IPS DF 4.7 (cell line): ENCODE data around the gene RALGAPA2.

Experiments used
- DNase-seq: peaks from one replicate; pipeline ENCODE4 v3.0.0-alpha.2; 2013; ENCODE audit warnings: low spot score; ENCODE audit errors: extremely low read depth

RALGAPA2 gene

DNA sequence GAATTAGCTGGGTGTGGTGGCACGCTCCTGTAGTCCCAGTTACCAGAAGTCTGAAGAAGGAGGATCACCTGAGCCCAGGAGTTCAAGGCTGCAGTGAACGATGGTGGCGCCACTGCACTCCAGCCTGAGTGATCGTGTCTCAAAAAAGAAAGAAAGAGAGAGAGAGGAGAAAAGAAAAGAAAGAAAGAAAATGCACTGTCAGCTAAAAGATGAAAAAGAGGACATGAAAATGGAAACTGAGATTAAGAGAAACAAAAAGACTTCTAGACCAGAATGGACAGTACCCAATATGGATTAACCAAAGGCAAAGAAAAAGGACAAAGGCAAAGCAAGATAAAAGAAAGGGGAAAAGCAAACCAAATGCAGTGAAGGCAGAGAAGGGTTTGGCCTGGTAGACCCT lies 9.0 kb upstream of the RALGAPA2 start:
- DNase-seq, result no peak

DNA sequence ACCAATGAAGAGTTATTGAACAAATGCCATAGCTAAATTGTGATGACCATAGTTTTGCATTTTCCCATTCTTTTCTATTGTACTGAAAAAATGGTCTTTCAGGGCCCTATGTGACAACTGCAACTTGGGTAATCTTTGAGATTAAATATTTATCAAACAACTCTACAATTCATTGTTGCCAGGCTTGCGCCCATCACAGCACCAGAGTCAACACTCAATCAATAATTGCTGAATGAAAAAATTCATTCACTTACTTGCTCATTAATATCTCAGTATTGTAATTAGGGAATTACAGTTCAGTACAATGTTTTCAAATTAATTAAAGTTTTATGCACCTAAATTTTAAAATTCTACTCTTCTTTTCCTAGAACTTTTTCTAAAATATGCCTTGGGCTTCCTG lies 7.7 kb upstream of the RALGAPA2 start:
- no peak for DNase-seq

DNA sequence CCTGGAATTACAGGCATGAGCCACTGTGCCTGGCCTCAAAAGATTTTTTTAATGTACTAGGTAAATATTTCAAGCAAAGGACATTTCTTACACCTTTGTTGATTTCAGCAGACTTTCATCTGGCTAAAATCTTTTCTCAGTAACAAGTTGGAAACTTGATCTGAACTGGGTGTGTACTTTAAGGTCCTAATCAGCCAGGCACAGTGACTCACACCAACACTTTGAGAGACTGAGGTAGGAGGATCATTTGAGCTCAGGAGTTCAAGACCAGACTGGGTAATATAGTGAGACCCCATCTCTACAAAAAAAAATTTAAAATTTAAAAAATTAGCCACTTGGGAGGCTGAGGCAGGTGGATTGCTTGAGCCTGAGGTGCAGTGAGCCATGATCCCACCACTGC lies 7.0 kb upstream of the RALGAPA2 start:
- DNase-seq, result no peak

DNA sequence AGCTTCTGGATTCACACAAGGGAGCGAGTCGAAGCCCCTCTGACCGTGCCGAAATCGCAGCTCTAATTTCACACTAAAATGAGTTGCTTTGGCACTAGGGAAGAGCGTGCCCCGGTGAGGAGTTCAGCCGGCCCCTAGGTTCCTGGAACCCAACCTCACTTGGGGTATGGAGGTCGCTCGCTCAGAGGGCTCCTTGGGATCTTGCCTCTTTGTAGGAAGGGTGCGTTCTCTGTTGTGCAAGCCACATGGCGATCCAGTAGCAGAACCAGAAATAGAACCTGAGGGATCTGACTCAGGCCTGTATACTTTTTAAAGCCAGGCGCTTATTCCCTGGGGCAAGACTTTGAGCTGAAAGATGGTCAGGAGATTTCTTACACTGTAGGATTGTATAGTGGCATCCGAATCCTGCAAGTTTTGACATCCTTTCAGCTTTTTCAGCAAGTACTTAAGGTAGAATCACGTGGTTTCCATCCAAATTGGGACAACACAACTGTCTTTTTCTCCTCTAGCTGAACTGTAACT lies 861 bp upstream of the RALGAPA2 start:
- DNase-seq, result no peak

DNA sequence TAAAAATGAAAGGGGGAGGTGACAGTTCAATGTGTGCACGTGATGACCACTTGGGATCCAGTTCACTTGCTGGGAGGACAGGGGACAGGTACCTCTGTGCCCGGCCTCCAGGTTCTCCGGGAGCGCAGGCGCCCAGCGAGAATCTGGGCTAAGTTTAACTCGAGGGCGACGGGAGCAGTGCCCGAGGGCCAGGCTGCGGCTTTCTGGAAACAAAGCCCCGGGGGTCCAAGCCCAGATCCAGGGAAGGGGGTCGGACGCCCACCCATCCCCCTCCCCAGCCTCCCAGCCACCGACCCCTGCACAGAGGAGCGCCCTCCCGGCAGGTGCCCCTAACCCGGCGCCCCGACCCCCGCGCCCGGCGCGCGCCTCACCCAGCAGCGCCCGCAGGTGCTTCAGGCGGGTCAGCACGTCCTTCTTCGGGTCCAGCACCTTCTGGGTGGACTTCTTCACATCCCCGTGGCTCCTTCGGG lies 405 bp downstream of the RALGAPA2 start:
- DNase-seq, result no peak

DNA sequence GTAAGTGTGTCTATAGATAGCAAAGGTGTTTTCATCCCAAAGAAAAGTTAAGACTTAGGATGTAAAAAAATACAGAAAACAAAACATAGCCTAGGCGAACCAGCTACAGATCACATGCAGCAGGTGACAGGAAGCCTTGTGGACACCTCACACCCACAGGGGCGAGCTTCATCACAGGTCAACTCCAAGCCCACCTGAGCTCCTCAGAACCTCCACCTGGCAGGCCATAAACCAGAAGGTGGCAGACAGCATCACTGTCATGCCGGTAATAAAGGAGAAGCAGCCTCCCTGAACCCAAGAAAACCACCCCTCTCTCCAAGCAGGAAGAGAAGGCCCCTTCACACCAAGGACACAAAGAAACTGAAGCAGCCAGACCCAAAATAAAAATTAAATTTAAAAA lies 1.0 kb downstream of the RALGAPA2 start:
- DNase-seq, result no peak

DNA sequence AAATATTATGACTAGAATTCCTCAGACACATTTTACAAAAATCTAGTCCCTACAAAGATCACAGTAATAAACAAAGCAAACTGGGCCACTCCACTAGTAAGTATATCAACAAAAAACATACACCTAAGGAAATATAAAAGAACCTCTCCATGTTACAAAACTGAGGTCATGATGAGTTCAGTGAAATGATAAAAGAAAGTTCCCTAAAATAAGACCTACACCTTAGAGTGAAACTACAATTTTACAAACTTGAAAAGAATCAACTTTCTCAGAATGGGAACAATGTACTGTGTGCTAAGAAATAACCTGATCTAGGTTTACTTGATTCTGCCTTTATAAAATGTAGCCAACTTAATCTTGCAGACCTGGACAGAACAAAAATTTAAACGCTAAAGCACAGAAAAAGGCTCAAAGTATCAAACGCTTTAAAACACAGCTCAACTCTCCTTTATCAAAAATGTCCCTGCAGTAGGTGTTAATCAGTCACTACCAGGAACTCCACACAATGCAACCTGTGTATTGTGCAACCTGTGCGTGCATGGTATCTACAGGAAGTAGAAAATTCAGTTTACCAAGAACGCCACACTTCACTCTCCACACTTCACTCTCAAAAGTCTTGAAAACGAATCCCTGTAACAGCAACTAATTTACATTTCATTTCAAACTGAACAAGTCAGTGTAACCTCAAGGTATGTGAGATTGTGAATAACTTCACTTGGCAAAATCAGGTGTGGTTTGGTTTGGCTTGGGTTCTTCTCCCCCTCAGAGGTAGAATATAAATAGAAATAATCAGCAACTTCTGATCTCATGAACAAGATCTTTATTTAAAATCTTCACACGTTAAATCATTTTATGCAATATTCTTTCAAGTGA lies 1.8 kb downstream of the RALGAPA2 start:
- no peak for DNase-seq

DNA sequence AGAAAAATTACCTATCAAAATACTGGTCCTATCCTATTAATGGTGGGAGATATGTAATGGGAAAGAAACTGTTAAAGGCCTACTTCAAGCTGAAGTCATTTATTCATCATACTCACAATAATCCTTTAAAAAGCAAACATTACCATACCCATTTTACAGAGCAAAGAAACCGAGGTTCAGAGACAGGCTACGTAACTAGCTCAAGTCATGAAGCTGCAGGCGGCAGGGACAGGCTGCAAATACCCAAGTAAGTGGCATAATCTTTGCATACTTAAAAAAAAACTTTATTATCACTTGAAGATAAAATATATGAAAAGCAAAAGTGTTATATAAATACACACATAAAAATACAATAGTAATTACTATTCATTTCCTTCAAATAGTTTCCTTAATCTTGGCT lies 2.6 kb downstream of the RALGAPA2 start:
- no peak for DNase-seq

DNA sequence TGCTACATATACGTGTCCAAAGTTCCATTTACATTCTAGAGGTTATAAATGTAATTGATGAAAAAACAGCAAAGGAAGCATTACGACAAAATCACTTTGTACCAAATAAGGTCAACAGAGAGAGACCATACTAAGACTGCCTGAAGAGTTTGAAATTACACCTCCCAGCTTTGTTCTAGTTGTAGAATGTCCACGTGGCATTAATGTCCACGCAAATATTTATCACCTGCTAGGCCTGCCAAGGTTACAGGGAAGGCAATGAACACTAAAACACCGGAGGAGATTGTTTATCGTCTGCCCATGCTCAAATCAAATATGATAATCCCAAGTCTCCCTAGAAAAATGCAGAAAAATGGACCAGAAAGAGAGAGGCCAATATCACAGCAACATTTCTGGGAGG lies 6.2 kb downstream of the RALGAPA2 start:
- no peak for DNase-seq

DNA sequence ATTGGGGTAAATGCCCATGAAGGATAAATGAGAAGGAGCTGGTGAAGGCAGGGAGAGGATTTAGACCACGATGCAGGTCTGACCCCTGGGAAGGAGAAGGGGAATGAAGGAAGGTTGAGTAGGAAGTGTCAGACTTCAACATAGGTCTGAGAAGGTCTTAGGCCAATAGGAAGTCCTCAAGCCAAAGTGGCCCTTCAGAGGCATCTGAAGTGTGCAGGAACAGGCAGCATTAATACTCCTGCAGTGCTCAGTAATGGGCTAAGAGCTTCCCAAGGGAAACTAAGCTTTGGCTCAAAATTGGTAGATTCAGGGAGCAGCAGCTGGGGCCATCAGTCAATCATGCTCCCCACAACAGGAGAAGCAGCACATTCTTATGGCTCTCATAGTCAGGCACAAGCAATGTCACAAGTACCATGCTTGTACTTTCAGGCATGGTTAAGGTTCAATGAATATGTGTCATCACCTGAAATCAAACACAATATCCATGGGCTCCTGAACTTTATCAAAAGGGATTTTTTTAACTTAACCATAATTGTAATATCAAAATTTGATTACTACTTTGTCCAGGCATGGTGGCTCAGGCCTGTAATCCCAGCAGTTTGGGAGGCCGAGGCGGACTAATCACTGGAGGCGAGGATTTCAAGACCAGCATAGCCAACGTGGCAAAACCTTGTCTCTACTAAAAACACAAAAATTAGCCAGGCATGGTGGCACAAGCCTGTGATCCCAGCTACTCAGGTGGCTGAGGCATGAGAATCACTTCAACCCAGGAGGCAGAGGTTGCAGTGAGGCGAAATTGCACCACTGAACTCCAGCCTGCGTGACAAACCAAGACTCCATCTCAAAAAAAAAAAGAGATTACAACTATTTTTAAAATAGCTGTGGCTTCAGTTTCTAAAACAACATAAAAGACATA lies 9.9 kb downstream of the RALGAPA2 start:
- DNase-seq, result no peak

DNA sequence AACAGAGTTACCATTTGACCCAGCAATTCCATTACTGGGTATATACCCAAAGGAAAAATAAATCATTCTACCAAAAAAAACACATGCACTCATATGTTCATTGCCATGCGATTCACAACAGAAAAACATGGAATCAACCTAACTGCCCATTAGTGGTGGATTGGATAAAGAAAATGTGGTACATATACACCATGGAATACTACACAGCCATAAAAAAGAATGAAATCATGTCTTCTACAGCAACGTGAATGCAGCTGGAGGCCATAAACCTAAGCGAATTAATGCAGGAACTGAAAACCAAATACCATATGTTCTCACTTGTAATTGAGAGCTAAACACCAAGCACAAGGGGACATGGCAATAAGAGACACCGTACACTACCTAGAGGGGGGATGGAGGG lies 12.5 kb downstream of the RALGAPA2 start:
- no peak for DNase-seq

DNA sequence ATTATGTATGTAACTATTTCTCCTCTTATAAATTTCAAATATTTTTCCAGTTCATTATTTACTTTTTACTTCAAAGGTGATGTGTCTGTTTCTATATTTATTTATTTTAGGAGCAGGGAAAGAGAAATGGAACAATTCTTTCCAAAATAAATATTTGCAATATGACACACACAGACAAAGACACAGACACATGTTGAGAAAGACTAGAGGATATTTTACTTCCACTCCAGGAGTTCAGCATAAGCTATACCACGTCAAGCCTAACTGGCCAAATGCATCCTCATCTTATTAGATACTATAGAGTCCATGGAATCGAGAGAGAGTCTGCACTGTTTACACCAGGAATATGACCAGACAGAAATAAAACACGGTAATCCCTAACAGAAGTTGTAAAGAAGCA lies 13.3 kb downstream of the RALGAPA2 start:
- DNase-seq, result no peak

DNA sequence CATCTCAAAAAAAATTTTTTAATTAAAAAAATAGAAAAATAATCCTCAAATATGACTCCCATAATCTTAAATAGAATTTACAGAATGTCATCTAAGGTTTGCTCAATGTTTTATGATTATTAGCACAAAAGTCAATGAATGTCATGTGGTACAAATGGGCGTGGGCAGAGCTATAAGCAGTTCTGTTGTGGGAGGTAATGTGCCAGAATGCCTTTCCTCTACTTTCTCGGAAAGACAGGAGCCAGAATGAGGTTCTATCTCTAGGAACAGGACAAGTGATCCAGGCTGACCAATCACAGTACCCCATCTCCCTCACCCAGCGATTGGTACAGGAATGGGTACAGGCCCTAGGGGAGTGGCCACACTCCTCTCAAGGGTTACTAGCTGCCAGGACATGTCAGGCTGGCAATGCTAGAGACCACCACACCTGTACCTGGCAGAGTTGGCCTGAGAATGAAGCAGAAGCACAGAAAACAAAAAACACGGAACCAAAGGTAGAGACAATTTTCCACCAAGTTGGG lies 15.1 kb downstream of the RALGAPA2 start:
- DNase-seq, result no peak

DNA sequence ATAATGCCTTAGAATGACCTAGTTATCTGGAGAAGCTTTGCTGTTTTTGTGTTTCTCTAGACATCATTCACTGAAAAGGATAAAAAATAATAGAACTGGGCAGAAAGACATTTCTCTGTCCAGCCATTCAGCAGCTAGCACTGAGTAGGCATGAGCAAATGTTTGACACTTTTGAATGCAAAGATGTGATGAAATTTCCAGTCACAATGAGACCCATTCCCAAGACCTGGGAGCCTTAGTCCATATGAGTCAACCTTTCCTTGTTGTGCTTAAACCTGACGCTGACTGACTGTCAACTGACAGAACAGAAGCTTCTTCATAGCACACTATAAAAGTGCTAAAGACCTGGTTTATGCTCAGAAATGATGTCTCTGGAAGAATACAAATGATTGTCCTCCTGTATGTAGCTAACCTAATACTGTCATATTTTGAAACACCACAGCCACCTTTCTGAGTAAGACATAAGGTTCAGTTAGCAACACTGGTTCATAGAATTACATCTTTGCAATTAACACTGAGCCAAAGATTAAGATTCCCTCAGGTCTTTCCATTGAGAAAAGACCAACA lies 17.1 kb downstream of the RALGAPA2 start:
- no peak for DNase-seq

DNA sequence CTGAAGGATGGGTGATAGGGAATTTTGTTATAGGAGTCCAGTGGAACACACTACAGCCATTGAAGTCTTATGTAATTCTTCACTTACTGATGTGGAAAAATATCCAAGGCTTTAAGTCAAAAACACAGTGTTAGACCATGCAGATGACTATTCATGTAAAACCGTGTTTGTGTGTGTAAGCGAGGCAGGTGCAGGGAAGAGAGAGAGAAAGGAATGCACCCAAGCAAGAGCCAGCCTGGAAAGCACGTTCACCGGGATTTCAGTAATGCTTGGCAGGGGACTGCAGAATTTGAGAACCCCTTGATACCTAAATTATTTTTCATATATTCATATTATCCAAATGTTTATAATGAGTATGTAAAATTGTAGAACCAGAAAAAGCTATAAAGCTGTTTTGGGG lies 17.9 kb downstream of the RALGAPA2 start:
- no peak for DNase-seq

DNA sequence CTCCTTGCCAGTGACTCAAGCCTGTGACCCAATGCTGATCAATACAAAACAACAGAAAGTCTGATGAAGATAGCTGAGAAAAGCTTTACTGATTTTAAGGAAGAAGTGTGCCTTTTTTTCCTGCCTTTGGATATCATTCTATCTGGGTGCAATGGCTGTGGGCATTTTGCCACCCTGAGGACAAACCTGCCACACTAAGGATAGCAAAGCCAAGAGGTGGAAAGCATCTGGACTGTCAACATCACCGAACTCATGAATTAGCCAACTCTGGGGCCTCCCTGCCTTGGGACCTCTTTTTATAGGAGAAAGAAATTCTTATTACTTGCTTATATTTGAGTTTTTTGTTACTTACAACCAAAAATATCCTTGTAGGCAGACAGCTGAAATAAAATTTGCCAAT lies 19.9 kb downstream of the RALGAPA2 start:
- DNase-seq, result no peak

DNA sequence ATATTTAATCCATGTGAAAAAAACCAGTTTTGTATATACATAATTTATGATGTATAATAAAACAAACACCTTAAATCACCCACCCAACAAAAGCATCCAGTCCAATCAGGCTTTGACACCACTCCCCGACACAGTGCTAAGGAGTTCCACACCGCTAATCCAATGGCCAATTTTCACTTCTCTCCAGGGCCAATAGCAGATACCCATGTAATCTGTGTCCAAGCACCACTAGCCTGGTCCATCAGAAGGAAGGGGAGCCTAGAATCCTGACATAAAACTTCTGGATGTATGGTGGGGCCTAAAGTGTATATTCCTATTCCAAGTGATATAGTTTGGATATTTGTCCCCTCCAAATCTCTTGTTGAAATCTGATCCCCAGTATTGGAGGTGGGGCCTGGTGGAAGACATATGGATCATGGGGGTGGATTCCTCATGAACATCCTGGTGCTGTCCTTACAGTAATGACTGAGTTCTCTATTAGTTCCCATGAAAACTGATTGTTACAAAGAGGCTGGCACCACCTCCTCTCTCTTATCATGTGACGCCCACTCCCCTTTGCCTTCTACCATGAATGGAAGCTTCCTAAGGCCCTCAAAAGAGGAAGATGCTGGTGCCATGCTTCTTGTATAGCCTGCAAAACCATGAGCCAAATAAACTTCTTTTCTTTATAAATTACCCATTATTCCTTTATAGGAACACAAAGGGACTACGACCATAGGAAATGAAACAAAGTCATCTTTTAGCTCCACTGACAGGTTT lies 20.8 kb downstream of the RALGAPA2 start:
- DNase-seq, result no peak

DNA sequence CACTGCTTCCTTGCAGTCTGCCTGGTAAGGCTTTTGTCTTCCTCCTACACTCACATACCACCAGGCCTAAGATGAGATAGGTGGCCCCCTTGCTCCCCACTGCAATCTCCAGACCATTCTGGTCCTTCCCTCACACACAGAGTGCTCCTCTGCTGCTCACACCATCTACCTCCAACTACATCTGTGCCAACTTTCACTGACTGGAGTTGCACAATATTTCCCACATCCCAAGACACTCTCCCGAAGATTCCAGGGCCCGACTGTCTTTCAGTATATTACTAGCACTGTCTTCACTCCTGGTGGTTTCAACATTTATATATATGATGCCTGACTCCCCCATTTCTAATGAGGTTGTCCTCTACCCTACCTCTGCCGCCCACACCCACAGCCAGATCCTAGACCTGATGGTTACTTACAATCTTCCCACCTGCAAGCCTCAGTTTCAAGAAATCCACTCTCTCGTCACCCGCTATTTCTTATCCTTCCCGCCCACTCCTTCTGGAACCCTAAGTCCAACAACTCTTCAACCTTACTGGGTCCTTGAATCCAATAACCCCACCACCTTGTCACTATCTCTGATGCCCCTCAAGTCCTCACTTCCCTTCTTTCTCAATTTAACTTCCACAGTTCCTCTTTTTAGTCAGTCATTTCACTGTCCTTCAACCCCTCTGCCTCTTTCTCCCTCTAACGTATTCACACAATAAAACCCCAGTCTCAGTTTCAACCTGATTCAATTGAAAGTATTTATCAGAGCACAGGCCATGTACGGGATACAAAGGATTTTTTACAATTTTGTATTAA lies 21.6 kb downstream of the RALGAPA2 start:
- no peak for DNase-seq

DNA sequence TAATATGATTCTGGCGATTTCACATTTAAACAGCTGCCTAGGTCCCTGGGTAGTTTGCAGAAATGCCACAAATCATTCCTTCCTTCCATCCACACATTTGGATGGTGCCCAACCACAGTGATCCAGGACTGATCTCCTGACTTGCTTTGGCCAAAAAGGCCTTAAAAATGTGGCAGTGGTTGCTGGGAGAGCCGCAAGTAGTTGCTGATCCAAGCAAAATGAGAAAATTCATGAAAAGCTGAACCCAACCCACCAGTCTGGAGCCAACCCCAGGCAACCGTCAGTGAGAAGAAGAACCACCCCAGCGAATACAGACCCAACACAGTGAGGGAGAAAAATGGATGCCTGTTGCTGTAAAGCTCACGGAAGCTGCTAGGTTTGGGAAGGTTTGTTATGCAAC lies 25.1 kb downstream of the RALGAPA2 start:
- no peak for DNase-seq

DNA sequence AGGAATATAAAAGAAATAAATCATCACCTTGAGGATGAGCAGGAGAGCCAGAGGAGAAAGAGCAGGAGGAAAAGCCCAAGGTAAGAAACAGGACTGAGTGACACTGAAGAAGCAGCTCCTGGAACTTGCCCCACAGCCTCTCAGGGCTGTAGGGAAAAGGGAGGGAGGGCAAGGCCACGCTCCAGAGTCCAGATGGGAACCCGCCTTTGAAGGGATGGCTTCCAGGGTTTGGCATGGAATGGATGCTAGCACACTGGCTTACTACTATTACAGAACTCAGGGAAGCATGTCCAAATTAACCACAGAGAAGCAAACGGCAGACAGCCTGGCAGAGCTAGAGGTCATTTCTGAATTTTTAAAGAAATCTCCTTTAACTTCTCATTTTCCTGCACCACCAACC lies 26.8 kb downstream of the RALGAPA2 start:
- DNase-seq, result no peak
